ENCODE measurements around the gene POU2F1. TPM values are rescaled to one million over a fixed set of nuclear protein-coding genes. Genes with fewer than 3 reads are reported as not detected.

The POU2F1 gene
- total RNA-seq, 2 experiments from 2014 or later, result 18.7 to 52.3 TPM

- ChIA-PET POLR2A (no interaction called here), CTCF (ENCODE audit: unreplicated experiment) (no interaction called here)
- no peaks in the 10 kb centered on the region for H3K9me3 ChIP-seq (ENCODE audit: low read length)
- H3K27ac ChIP-seq (ENCODE audit: low read depth, low read length, poor library complexity, severe bottlenecking), result no peak overlapping the region
- no peak overlapping the region for H2AFZ ChIP-seq (ENCODE audit: low read length)
- intact Hi-C loops (cut with micrococcal nuclease; ENCODE audit: unreplicated experiment), result no loop called here
- no peaks in the 10 kb centered on the region for H4K20me1 ChIP-seq (ENCODE audit: insufficient read depth, low read length)
- no peak for DNase-seq (ENCODE audit: low spot score)
- H3K79me2 ChIP-seq (ENCODE audit: insufficient read depth, low read depth, low read length), result no peaks in the 10 kb centered on the region
- no peak overlapping the region for H3K4me2 ChIP-seq (ENCODE audit: low read length)
- H3K9me2 ChIP-seq (ENCODE audit: insufficient read depth, low read length), result no peaks in the 10 kb centered on the region
- no TSS peak for BruUV-seq (replicated peaks)
- TF ChIP-seq CTCF (conservative IDR thresholded peaks at IDR 0.05; ENCODE audit: low read length), result no peak
- no peak for TF ChIP-seq EZH2phosphoT487 (IDR thresholded peaks at IDR 0.05; ENCODE audit: borderline replicate concordance, low read depth, low read length)
- no peaks in the 10 kb centered on the region for H3K36me3 ChIP-seq (ENCODE audit: insufficient read depth, low read length)
- H3K4me3 ChIP-seq (ENCODE audit: low read depth, low read length, poor library complexity, severe bottlenecking), result no peak overlapping the region
- H3K4me1 ChIP-seq (ENCODE audit: insufficient read depth, low read length, poor library complexity, severe bottlenecking), result peaks cover 56% of the 10 kb centered on the region
Observed at GRCh38 chr1:167453123-167453522, 232.4 kb downstream of the POU2F1 start.

DNA sequence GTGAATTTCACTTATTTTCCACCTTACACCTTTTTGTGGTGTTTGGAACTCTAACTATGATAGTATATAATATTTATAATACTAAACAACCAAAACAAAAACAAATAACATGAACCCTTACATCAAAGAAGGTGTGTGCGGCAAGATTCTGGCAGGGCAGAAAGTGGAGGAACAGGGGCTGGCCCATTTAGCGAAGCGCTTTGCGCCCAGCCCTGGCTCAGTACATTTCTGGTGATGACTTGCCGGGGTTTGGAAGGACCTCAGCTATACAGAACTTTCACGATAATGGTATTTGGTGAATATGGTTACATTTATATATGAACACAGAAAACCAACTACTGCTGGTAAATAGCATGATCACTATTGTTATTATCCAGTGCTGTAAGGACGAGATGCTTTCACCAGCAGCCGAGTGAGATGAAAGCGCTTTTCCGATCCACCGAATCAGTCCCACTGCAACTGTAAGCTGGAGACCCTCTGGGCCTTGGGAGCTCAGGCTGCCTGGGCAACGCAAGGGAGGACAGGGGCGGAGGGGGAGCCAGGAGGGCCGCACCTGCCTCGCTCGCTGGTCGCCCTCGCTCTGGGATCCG lies 233.7 kb downstream of the POU2F1 start:
- intact Hi-C loops (cut with micrococcal nuclease; ENCODE audit: unreplicated experiment), result no loop called here
- H2AFZ ChIP-seq (ENCODE audit: low read length), result peak overlapping the region; percentile 91
- H3K27ac ChIP-seq (ENCODE audit: low read depth, low read length, poor library complexity, severe bottlenecking), result no peak overlapping the region
- peak overlapping the region; percentile 100 for H3K4me2 ChIP-seq (ENCODE audit: low read length)
- no peak for DNase-seq (ENCODE audit: low spot score)
- CTCF ChIA-PET (ENCODE audit: unreplicated experiment), result no interaction called here
- peaks cover 44% of the 10 kb centered on the region for H3K4me1 ChIP-seq (ENCODE audit: insufficient read depth, low read length, poor library complexity, severe bottlenecking)
- no peaks in the 10 kb centered on the region for H3K36me3 ChIP-seq (ENCODE audit: insufficient read depth, low read length)
- peak overlapping the region; percentile 70 for H3K4me3 ChIP-seq (ENCODE audit: low read depth, low read length, poor library complexity, severe bottlenecking)
- no peaks in the 10 kb centered on the region for H4K20me1 ChIP-seq (ENCODE audit: insufficient read depth, low read length)
- no peaks in the 10 kb centered on the region for H3K9me3 ChIP-seq (ENCODE audit: low read length)
- BruUV-seq (replicated peaks), result no TSS peak
- no peaks in the 10 kb centered on the region for H3K79me2 ChIP-seq (ENCODE audit: insufficient read depth, low read depth, low read length)
- H3K9me2 ChIP-seq (ENCODE audit: insufficient read depth, low read length), result no peaks in the 10 kb centered on the region
- POLR2A ChIA-PET, result interaction anchor here (0.7 to 1.1 kb wide), 3 partner anchors 14 to 79 kb away, joined by 3 to 4 read pairs (median 4); no protein-coding TSS in a partner anchor
- TF ChIP-seq CTCF (conservative IDR thresholded peaks at IDR 0.05; ENCODE audit: low read length) (no peak), EZH2phosphoT487 (IDR thresholded peaks at IDR 0.05; ENCODE audit: borderline replicate concordance, low read depth, low read length) (no peak)
